ENCODE data around the gene ATP6V1C2. TPM values are rescaled to one million over a fixed set of nuclear protein-coding genes. Genes with fewer than 3 reads are reported as not detected.

The ATP6V1C2 gene
- total RNA-seq, 1 donor = not detected

DNA sequence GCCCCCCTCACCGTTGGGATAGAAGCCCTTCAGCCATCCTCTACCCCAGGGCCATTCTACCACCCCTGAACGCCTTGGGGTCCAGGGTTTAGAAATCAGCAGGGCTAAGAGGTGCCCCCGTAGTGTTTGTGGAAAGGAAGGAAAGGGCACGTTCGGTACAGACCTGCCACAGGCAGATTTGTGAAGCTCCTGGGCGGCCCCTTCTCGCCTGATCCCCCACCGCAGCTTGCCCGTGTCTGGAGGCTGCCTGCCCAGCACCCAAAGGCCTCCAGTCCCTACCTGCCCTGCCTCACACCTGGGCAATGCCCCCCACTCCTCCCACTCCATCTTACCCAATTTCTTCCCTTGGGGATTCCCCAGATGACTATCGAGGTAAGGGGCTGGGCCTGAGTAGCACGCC, 21.2 kb downstream of the ATP6V1C2 start:
- no peak overlapping the region for H3K4me3 ChIP-seq (ENCODE audit: low read depth, low read length)
- TF ChIP-seq, protein P1, sequence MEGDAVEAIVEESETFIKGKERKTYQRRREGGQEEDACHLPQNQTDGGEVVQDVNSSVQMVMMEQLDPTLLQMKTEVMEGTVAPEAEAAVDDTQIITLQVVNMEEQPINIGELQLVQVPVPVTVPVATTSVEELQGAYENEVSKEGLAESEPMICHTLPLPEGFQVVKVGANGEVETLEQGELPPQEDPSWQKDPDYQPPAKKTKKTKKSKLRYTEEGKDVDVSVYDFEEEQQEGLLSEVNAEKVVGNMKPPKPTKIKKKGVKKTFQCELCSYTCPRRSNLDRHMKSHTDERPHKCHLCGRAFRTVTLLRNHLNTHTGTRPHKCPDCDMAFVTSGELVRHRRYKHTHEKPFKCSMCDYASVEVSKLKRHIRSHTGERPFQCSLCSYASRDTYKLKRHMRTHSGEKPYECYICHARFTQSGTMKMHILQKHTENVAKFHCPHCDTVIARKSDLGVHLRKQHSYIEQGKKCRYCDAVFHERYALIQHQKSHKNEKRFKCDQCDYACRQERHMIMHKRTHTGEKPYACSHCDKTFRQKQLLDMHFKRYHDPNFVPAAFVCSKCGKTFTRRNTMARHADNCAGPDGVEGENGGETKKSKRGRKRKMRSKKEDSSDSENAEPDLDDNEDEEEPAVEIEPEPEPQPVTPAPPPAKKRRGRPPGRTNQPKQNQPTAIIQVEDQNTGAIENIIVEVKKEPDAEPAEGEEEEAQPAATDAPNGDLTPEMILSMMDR (IDR thresholded peaks at IDR 0.05; ENCODE audit: insufficient read depth, low read length) = no peak
- no peak for DNase-seq (ENCODE audit: low read depth)

DNA sequence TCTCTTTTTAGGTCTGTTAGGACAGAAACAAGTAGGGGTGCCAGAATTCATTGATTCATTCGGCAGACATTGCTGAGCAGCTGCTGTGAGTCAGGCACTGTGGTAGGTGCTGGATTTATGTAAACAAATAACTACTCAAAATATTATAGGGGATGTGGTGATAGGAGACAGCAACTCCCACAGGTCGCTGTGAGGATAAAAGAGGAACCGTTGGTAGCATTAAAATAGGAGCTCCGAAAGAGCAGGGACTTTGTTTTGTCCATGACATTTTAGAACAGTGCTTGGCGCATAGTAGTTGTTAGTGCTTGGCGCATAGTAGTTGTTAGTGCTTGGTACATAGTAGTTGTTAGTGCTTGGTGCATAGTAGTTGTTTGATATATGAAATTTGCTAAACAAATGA, 29.2 kb downstream of the ATP6V1C2 start:
- H3K4me3 ChIP-seq (ENCODE audit: low read depth, low read length) = no peak overlapping the region
- no peak for DNase-seq (ENCODE audit: low read depth)

DNA sequence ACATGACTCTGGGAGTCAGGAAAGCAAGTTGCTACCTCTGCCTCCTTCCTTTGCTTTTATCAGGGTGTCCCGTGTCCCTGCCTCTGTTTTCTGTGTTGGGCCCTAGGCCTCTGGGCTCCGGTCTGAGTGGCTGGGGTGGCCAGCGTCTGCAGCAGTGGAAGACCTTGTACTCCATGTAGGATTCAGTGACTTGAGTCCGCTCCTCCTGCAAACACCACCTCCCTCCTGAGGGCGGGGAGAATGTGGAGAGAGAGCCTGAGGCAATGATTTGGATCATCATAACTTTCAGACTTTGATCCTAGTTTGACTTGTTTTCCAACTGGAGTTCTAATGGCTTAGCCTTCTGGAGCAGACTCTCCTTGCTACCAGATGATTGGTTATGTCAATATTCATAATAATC, 30.8 kb downstream of the ATP6V1C2 start:
- TF ChIP-seq, protein P1 (IDR thresholded peaks at IDR 0.05; ENCODE audit: insufficient read depth, low read length) = no peak
- no peak overlapping the region for H3K4me3 ChIP-seq (ENCODE audit: low read depth, low read length)
- DNase-seq (ENCODE audit: low read depth) = no peak

More for the DNA sequence above, 29.2 kb downstream of the ATP6V1C2 start:
- TF ChIP-seq, protein P1 (IDR thresholded peaks at IDR 0.05; ENCODE audit: insufficient read depth, low read length) = no peak

DNA sequence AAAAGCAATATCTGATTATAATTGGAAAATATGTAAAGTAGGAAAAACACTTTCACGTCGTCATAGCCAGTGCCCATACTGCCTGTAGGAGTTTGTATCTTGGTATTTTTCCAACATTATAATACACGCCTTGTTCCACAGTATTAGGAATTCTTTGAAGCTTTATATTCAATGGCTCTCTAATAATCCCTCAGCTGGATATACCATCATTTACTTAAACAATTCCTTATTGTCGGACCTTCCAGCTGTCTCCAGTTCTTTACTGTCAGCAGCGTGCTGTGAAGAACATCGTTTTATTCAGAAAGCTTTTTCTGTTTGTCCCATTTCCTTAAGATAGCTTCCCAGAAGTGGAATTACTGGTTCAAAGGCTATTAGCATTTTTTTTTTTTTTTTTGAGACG, 31.7 kb downstream of the ATP6V1C2 start:
- no peak for DNase-seq (ENCODE audit: low read depth)
- TF ChIP-seq, protein P1 (IDR thresholded peaks at IDR 0.05; ENCODE audit: insufficient read depth, low read length) = no peak
- no peak overlapping the region for H3K4me3 ChIP-seq (ENCODE audit: low read depth, low read length)

DNA sequence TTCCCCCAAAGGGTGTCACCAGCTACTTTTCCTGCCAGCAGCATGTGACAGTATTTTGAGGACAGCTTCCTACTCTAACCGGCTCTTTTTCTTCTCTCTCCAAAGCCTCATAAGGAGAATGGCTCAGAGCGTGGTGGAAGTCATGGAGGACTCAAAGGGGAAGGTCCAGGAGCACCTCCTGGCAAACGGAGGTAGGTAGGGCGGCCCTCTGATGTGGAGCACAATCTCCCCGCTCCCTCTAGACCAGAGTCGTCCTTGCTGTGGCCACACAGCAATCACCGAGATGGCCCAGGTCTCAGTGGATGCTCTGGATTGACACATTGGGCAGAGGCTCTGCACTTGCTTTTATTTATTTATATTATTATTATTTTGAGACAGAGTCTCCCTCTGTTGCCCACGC, 32.4 kb downstream of the ATP6V1C2 start:
- TF ChIP-seq, protein P1 (IDR thresholded peaks at IDR 0.05; ENCODE audit: insufficient read depth, low read length) = no peak
- no peak for DNase-seq (ENCODE audit: low read depth)
- H3K4me3 ChIP-seq (ENCODE audit: low read depth, low read length) = no peak overlapping the region

DNA sequence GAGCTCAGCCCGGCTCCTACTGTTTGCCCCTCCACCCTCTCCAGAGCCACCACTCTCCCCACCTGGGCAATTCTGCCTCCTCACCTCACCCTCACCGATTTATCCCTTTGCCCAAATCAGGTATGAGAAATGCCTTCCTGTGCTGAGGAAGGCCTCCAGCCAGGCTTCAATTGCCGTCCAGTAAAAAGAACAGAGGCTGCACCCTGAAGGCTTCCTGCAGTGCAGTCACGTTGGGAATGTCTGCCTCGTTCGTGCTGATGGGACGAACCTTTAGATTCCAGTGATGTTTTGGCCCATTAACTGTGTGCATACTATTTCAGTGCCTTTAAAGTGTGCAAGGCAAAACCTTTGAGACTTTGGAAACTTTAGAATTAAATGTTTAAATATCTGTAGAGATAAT, 34.2 kb downstream of the ATP6V1C2 start:
- TF ChIP-seq, protein P1 (IDR thresholded peaks at IDR 0.05; ENCODE audit: insufficient read depth, low read length) = no peak
- no peak overlapping the region for H3K4me3 ChIP-seq (ENCODE audit: low read depth, low read length)
- DNase-seq (ENCODE audit: low read depth) = no peak

DNA sequence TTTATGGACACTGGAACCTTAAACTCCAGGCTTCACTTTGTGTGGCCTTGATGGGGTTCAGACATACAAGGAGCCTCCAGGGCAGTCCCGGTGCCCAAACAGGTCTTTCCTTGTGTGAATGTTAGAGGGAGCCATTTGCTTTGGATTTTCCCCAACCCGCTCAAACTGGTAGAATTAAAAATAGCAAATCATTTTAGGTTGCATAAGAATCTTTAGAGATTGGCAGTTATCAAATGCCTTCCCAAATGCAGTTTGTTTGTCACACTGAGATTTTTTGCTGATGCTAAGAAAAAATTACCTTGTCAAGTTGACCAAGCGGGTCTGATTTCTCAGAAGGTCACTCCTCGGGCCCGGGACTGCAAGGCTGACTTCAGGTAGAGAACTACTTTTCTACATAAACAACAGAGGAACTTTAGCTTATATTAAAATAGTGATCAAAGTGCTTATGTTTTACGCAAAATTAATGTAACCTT, 36.4 kb downstream of the ATP6V1C2 start:
- no peak overlapping the region for H3K4me3 ChIP-seq (ENCODE audit: low read depth, low read length)
- no peak for DNase-seq (ENCODE audit: low read depth)
- TF ChIP-seq, protein P1 (IDR thresholded peaks at IDR 0.05; ENCODE audit: insufficient read depth, low read length) = no peak

Measured in fibroblast of the aortic adventitia (primary cell).